HEK293 (cell line): ENCODE results near the gene NFS1.

ENCODE experiments used
- GLI4 ChIP-seq: fragments of 450-650 bp; formaldehyde crosslinking; IDR thresholded peaks from 2 replicates; pipeline ENCODE4 v1.5.1; 2016; ENCODE audit warnings: missing biosample characterization, missing genetic modification characterization
- HOXC10 ChIP-seq: sonication (generic); formaldehyde crosslinking; IDR thresholded peaks from 2 replicates; pipeline ENCODE4 v1.8.1; 2023; ENCODE audit warnings: mild to moderate bottlenecking, missing genetic modification reagents
- HOXD13 ChIP-seq: sonication (generic); formaldehyde crosslinking; IDR thresholded peaks from 2 replicates; pipeline ENCODE4 v1.8.0; 2022; ENCODE audit warnings: missing genetic modification reagents, borderline replicate concordance
- KLF7 ChIP-seq: fragments of 450-650 bp; formaldehyde crosslinking; IDR thresholded peaks from 2 replicates; pipeline ENCODE4 v1.5.1; 2016; ENCODE audit warnings: missing biosample characterization, missing genetic modification characterization, borderline replicate concordance
- MZF1 ChIP-seq: fragments of 450-650 bp; formaldehyde crosslinking; IDR thresholded peaks from 2 replicates; pipeline ENCODE4 v1.5.1; 2017; ENCODE audit warnings: missing biosample characterization, missing genetic modification characterization, borderline replicate concordance
- ZBTB17 ChIP-seq: fragments of 450-650 bp; formaldehyde crosslinking; IDR thresholded peaks from 2 replicates; pipeline ENCODE4 v1.5.1; 2016; ENCODE audit warnings: missing biosample characterization, missing genetic modification characterization
- ZBTB7A ChIP-seq: fragments of 450-650 bp; formaldehyde crosslinking; IDR thresholded peaks from 2 replicates; pipeline ENCODE4 v1.5.1; 2016; ENCODE audit warnings: low read depth, missing biosample characterization, missing genetic modification characterization
- ZEB2 ChIP-seq: fragments of 450-650 bp; formaldehyde crosslinking; IDR thresholded peaks from 2 replicates; pipeline ENCODE4 v1.5.1; 2016; ENCODE audit warnings: missing biosample characterization, missing genetic modification characterization
- ZNF184 ChIP-seq: fragments of 450-650 bp; IDR thresholded peaks from 2 replicates; pipeline ENCODE4 v1.5.1; 2018; ENCODE audit warnings: missing biosample characterization, mild to moderate bottlenecking, missing genetic modification characterization
- ZNF211 ChIP-seq: fragments of 450-650 bp; formaldehyde crosslinking; IDR thresholded peaks from 2 replicates; pipeline ENCODE4 v1.5.1; 2016; ENCODE audit warnings: low read depth, missing biosample characterization, missing genetic modification characterization
- ZNF366 ChIP-seq: fragments of 450-650 bp; formaldehyde crosslinking; conservative IDR thresholded peaks from 2 replicates; pipeline ENCODE4 v1.5.1; 2016; ENCODE audit warnings: missing biosample characterization, missing genetic modification characterization
- ZNF548 ChIP-seq: fragments of 450-650 bp; formaldehyde crosslinking; IDR thresholded peaks from 2 replicates; pipeline ENCODE4 v1.5.1; 2016; ENCODE audit warnings: missing biosample characterization, missing genetic modification characterization
- ZNF560 ChIP-seq: fragments of 450-650 bp; formaldehyde crosslinking; IDR thresholded peaks from 2 replicates; pipeline ENCODE4 v1.5.1; 2017; ENCODE audit warnings: missing biosample characterization, missing genetic modification characterization, borderline replicate concordance
- ZNF571 ChIP-seq: fragments of 450-650 bp; formaldehyde crosslinking; IDR thresholded peaks from 2 replicates; pipeline ENCODE4 v1.5.0; 2017; ENCODE audit warnings: missing biosample characterization, missing genetic modification characterization
- ZNF660 ChIP-seq: fragments of 450-650 bp; IDR thresholded peaks from 2 replicates; pipeline ENCODE4 v1.5.1; 2018; ENCODE audit warnings: missing biosample characterization, mild to moderate bottlenecking, missing genetic modification characterization
- ZNF837 ChIP-seq: fragments of 450-650 bp; formaldehyde crosslinking; IDR thresholded peaks from 2 replicates; pipeline ENCODE4 v1.5.1; 2016; ENCODE audit warnings: missing biosample characterization, missing genetic modification characterization
- TF ChIP-seq, protein P1 (sequence below): fragments of 450-650 bp; formaldehyde crosslinking; IDR thresholded peaks from 2 replicates; pipeline ENCODE4 v1.5.1; 2016; ENCODE audit warnings: missing biosample characterization, missing genetic modification characterization
- TF ChIP-seq, protein P2 (sequence below): fragments of 450-650 bp; formaldehyde crosslinking; IDR thresholded peaks from 2 replicates; pipeline ENCODE4 v1.5.1; 2016; ENCODE audit warnings: missing biosample characterization, missing genetic modification characterization
- TF ChIP-seq, protein P3 (sequence below): IDR thresholded peaks from 2 replicates; pipeline ENCODE4 v1.6.1; 2011; ENCODE audit warnings: mild to moderate bottlenecking, low read depth, low read length, borderline replicate concordance
- TF ChIP-seq, protein P4 (sequence below): fragments of 450-650 bp; formaldehyde crosslinking; IDR thresholded peaks from 2 replicates; pipeline ENCODE4 v1.5.1; 2017; ENCODE audit warnings: missing biosample characterization, missing genetic modification characterization
- TF ChIP-seq, protein P5 (sequence below): fragments of 450-650 bp; formaldehyde crosslinking; IDR thresholded peaks from 2 replicates; pipeline ENCODE4 v1.5.1; 2016; ENCODE audit warnings: missing biosample characterization, missing genetic modification characterization
- TF ChIP-seq, protein P6 (sequence below): fragments of 450-650 bp; formaldehyde crosslinking; IDR thresholded peaks from 2 replicates; pipeline ENCODE4 v1.5.1; 2016; ENCODE audit warnings: missing biosample characterization, missing genetic modification characterization, borderline replicate concordance
- TF ChIP-seq, protein P7 (sequence below): fragments of 450-650 bp; formaldehyde crosslinking; IDR thresholded peaks from 2 replicates; pipeline ENCODE4 v1.5.1; 2016; ENCODE audit warnings: missing biosample characterization, missing genetic modification characterization

The NFS1 gene

DNA sequence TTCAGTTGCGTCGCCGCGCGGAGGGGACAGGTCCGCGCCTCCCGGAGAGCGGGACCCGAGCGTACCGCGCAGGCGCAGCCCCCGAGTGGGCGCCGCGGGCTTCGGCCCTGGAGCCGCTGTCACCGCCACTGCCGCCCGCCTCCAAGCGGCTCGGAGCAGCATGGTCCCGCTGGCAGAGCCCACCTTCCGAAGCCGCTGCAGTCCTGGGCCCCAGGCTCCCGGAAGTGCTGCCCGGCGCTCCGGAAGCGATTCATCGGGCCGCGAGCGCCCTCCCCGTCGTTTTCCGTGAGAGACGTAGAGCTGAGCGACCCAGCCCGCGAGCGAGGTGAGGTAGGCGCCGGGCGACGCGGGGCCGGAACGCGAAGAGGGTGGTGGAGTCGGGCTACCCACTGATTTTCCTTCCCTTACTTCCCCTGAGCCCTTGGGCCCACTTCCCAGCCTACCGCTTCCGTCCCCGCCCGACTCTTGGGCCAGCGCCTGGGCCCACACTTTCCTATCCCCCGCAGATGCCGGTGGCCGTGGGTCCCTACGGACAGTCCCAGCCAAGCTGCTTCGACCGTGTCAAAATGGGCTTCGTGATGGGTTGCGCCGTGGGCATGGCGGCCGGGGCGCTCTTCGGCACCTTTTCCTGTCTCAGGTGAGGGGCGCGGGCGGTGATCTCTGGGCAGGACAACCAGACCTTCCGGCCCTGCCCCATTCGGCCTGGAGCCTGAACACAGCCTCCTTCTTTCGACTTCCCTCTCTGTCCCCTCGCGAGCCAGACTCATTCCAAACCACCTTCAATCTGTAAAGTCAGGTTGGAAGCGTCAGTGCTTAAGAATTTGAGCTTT, at the start of gene NFS1, which contains the start of gene ROMO1 (continued):
- TF ChIP-seq, protein P1, sequence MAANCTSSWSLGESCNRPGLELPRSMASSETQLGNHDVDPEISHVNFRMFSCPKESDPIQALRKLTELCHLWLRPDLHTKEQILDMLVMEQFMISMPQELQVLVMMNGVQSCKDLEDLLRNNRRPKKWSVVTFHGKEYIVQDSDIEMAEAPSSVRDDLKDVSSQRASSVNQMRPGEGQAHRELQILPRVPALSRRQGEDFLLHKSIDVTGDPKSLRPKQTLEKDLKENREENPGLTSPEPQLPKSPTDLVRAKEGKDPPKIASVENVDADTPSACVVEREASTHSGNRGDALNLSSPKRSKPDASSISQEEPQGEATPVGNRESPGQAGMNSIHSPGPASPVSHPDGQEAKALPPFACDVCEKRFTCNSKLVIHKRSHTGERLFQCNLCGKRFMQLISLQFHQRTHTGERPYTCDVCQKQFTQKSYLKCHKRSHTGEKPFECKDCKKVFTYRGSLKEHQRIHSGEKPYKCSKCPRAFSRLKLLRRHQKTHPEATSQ, result peak; percentile 51; the same call in 1 of the 2 replicates
- TF ChIP-seq GLI4 (tag by site-specific recombination) (no peak), ZNF184 (tag by site-specific recombination) (no peak), ZNF548 (tag by site-specific recombination) (no peak), ZEB2 (tag by site-specific recombination) (peak; percentile 97), HOXC10 (CRISPR knock-in tag) (no peak), ZNF837 (tag by site-specific recombination) (peak; percentile 77; the same call in 1 of the 2 replicates), MZF1 (tag by site-specific recombination) (no peak), ZNF560 (tag by site-specific recombination) (no peak), ZNF660 (tag by site-specific recombination) (no peak; the same call in 1 of the 2 replicates), KLF7 (tag by site-specific recombination) (peak; percentile 65; the same call in 1 of the 2 replicates), HOXD13 (CRISPR knock-in tag) (peak; percentile 63; the same call in 1 of the 2 replicates), ZNF366 (tag by site-specific recombination) (no peak; the same call in 1 of the 2 replicates), ZNF211 (no peak), ZBTB7A (peak; percentile 84; the same call in 1 of the 2 replicates), ZBTB17 (tag by site-specific recombination) (peak; percentile 75), ZNF571 (tag by site-specific recombination) (no peak)
- TF ChIP-seq, protein P2, sequence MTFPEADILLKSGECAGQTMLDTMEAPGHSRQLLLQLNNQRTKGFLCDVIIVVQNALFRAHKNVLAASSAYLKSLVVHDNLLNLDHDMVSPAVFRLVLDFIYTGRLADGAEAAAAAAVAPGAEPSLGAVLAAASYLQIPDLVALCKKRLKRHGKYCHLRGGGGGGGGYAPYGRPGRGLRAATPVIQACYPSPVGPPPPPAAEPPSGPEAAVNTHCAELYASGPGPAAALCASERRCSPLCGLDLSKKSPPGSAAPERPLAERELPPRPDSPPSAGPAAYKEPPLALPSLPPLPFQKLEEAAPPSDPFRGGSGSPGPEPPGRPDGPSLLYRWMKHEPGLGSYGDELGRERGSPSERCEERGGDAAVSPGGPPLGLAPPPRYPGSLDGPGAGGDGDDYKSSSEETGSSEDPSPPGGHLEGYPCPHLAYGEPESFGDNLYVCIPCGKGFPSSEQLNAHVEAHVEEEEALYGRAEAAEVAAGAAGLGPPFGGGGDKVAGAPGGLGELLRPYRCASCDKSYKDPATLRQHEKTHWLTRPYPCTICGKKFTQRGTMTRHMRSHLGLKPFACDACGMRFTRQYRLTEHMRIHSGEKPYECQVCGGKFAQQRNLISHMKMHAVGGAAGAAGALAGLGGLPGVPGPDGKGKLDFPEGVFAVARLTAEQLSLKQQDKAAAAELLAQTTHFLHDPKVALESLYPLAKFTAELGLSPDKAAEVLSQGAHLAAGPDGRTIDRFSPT (tag by site-specific recombination), result 0 out of 2 replicates have a peak, but pooled peaks have one; percentile 51
- TF ChIP-seq, protein P3, sequence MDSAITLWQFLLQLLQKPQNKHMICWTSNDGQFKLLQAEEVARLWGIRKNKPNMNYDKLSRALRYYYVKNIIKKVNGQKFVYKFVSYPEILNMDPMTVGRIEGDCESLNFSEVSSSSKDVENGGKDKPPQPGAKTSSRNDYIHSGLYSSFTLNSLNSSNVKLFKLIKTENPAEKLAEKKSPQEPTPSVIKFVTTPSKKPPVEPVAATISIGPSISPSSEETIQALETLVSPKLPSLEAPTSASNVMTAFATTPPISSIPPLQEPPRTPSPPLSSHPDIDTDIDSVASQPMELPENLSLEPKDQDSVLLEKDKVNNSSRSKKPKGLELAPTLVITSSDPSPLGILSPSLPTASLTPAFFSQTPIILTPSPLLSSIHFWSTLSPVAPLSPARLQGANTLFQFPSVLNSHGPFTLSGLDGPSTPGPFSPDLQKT, result no peak
- TF ChIP-seq, protein P4, sequence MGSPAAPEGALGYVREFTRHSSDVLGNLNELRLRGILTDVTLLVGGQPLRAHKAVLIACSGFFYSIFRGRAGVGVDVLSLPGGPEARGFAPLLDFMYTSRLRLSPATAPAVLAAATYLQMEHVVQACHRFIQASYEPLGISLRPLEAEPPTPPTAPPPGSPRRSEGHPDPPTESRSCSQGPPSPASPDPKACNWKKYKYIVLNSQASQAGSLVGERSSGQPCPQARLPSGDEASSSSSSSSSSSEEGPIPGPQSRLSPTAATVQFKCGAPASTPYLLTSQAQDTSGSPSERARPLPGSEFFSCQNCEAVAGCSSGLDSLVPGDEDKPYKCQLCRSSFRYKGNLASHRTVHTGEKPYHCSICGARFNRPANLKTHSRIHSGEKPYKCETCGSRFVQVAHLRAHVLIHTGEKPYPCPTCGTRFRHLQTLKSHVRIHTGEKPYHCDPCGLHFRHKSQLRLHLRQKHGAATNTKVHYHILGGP (tag by site-specific recombination), result no peak
- TF ChIP-seq, protein P5, sequence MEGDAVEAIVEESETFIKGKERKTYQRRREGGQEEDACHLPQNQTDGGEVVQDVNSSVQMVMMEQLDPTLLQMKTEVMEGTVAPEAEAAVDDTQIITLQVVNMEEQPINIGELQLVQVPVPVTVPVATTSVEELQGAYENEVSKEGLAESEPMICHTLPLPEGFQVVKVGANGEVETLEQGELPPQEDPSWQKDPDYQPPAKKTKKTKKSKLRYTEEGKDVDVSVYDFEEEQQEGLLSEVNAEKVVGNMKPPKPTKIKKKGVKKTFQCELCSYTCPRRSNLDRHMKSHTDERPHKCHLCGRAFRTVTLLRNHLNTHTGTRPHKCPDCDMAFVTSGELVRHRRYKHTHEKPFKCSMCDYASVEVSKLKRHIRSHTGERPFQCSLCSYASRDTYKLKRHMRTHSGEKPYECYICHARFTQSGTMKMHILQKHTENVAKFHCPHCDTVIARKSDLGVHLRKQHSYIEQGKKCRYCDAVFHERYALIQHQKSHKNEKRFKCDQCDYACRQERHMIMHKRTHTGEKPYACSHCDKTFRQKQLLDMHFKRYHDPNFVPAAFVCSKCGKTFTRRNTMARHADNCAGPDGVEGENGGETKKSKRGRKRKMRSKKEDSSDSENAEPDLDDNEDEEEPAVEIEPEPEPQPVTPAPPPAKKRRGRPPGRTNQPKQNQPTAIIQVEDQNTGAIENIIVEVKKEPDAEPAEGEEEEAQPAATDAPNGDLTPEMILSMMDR (tag by site-specific recombination), result peak; percentile 96
- TF ChIP-seq, protein P6, sequence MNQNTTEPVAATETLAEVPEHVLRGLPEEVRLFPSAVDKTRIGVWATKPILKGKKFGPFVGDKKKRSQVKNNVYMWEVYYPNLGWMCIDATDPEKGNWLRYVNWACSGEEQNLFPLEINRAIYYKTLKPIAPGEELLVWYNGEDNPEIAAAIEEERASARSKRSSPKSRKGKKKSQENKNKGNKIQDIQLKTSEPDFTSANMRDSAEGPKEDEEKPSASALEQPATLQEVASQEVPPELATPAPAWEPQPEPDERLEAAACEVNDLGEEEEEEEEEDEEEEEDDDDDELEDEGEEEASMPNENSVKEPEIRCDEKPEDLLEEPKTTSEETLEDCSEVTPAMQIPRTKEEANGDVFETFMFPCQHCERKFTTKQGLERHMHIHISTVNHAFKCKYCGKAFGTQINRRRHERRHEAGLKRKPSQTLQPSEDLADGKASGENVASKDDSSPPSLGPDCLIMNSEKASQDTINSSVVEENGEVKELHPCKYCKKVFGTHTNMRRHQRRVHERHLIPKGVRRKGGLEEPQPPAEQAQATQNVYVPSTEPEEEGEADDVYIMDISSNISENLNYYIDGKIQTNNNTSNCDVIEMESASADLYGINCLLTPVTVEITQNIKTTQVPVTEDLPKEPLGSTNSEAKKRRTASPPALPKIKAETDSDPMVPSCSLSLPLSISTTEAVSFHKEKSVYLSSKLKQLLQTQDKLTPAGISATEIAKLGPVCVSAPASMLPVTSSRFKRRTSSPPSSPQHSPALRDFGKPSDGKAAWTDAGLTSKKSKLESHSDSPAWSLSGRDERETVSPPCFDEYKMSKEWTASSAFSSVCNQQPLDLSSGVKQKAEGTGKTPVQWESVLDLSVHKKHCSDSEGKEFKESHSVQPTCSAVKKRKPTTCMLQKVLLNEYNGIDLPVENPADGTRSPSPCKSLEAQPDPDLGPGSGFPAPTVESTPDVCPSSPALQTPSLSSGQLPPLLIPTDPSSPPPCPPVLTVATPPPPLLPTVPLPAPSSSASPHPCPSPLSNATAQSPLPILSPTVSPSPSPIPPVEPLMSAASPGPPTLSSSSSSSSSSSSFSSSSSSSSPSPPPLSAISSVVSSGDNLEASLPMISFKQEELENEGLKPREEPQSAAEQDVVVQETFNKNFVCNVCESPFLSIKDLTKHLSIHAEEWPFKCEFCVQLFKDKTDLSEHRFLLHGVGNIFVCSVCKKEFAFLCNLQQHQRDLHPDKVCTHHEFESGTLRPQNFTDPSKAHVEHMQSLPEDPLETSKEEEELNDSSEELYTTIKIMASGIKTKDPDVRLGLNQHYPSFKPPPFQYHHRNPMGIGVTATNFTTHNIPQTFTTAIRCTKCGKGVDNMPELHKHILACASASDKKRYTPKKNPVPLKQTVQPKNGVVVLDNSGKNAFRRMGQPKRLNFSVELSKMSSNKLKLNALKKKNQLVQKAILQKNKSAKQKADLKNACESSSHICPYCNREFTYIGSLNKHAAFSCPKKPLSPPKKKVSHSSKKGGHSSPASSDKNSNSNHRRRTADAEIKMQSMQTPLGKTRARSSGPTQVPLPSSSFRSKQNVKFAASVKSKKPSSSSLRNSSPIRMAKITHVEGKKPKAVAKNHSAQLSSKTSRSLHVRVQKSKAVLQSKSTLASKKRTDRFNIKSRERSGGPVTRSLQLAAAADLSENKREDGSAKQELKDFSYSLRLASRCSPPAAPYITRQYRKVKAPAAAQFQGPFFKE (tag by site-specific recombination), result no peak
- TF ChIP-seq, protein P7, sequence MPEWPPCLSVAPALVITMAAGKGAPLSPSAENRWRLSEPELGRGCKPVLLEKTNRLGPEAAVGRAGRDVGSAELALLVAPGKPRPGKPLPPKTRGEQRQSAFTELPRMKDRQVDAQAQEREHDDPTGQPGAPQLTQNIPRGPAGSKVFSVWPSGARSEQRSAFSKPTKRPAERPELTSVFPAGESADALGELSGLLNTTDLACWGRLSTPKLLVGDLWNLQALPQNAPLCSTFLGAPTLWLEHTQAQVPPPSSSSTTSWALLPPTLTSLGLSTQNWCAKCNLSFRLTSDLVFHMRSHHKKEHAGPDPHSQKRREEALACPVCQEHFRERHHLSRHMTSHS (tag by site-specific recombination), result no peak
